GM18909 (cell line): Measurements from ENCODE around the gene PDZD2.

Experiments used
- ATAC-seq: cut with Tn5 transposase; IDR thresholded peaks from one replicate; pipeline ENCODE4 v1.9.1; 2021; ENCODE audit warnings: mild to moderate bottlenecking; ENCODE audit not compliant: unreplicated experiment, poor library complexity

The PDZD2 gene

DNA sequence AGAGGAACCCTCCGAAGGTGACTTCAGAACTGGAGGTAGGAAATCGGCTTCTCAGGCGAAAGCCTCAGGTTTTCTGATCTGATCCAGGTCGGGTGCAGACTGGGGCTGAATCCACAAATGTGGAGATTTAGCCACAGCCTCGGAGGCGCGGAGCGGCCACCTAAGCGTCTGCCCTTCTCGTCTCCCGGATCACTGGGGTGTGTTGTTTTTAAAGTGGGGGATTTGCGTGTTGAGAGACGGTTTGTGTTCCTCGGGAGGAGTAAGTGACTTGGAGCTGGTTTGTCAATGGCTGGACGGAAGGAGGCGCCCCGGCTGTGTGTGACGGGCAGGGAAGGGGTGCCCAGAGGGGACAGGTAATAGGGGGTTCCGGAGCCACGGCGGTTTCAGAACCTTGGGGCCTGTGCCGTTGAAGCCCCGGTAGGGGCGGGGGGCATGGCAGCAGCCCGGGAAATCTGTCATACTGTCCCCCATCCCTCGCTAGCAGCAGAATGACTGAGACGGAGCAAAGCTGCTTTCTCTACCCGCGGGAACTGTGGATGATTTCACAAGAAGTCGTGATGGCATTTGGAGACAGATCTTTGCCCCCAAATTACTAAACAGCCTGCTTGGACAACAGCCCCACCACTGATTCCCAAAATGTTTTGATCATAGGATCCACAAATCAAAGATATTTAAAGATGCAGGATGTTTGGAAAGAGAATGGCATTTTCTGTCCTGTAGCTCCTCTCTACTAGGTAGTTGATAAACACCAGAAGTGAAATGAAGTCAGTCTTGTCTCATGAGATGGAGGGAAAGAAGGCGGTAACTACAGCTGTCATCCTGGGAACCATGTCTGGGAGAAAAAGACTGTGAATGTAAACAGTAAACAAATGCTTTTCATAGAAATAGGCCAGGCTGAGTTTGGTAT is 216.5 kb downstream of the PDZD2 start:
- ATAC-seq: no peak

DNA sequence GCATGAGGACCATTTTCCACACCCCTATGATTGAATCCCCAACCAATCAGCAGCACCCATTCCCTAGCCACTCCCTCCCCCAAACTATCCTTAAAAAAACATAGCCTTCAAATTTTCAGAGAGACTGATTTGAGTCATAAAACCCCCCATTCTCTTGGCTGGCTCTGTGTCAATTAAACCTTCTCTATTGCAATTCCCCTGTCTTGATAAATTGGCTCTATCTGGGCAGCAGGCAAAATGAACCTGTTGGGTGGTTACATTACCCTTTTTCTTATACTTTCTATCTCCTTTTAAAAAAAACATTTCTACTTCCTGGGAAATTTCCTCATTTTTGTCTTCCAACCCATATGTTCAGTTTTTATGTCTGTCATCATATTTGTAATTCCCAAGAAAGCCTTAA is 220.2 kb downstream of the PDZD2 start:
- ATAC-seq: no peak

DNA sequence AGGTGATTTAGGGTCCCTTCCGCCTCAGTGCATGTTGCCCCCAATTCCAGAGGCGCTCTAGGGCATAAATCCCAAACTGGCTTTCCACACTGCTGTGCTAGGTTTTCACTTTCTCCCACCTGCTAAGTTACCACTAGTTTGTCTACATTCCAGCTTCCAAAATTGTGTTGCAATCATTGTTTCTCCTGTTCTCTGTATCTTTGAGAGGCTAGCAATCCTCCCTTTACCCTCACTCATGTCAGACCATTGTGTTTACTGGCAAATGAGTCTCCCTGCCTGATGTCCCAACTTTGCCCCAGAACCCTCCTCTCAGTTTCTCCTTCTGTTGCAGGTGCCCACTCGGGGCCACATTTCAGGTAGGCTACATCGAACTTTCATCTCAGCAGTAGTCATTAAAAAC is 221.3 kb downstream of the PDZD2 start:
- ATAC-seq: no peak

DNA sequence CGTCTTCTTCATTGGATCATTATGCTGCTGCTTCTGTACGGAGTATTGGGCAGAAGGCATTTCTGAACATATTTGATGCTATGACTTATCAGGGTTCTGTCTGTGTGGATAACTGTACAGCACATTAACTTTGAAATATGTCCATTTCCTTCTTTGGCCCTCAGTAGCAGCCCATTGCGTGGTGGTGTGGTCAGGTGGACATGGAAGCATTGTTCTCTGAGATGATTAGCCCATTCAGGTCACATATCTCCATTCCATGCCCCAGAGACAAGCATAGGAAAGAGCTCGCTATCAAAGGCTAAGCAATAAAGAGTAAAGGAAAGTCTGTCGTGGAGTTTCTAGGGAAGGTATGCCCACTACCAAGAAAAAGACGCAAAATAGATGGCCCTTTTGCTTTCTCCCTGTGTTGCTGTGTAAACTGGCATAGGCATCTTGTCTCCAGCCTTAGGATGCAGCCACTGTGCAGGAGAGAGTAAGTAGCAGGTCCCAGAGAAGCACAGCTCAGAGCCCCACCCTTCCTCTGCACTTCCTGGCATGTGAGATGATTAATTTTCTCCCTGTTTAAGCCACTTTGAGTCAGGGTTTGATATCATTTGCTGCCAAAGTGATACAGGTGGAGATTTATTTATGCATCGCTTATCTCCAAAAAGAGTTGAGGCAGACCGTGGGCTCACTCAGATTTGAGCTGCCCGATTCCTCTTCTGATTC is 221.9 kb downstream of the PDZD2 start:
- ATAC-seq: no peak

DNA sequence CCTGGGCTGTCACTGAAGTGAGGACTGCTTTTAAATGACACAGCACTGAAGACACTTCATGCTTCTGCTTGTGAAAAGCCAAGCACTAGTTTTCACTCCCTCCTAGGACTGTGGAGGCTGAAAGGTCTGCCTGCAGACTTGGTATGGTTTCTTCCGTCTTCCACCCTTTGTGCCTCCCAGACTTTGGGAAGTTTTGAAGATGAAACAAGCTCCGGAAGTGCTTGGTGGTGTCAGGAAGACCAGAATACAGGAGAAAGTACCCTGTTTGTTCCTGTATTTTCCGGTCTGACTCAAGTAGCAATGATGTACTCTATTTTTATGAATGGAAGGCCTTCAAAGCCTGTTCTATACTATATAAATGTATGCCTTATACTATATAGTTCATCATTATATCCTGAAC is 222.7 kb downstream of the PDZD2 start:
- ATAC-seq: no peak

DNA sequence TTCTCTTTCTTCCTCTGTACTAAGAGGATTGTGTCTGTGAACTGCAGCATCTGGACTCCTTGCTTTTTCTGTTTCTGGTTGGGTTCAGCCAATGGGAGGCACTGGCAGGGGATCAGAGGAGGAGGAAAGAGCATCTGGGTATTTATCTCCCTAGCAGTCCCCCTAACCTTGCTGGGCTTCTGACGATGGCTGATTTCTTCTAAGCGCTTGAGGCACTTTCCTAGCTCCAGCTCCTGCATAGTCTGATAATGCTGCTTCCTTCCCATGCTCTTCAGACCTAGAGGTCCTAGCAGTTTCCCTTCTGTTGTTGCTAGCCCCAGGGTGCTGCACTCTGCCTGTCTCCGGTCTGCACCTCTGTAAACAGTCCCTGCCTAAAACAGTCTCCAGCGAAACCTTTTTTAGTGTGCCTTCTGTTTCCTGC is 225.1 kb downstream of the PDZD2 start:
- no peak for ATAC-seq

DNA sequence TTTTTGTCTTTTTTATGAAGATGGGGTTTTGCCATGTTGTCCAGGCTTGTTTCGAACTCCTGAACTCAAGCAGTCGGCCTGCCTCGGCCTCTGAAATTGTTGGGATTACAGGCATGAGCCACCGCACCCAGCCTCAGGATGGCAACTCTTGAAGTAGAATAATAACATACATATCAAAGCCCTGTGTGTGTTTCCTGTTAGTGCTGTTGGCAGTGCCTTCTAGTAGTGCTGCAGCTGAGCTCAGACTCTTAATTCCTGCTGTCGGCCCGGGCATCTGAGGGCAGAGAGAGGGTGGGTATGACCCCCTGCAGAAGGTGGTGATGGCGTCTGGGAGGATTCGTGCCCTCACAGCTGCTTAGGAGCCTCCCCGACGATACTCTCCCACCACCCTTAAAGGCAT is 227.2 kb downstream of the PDZD2 start:
- no peak for ATAC-seq

DNA sequence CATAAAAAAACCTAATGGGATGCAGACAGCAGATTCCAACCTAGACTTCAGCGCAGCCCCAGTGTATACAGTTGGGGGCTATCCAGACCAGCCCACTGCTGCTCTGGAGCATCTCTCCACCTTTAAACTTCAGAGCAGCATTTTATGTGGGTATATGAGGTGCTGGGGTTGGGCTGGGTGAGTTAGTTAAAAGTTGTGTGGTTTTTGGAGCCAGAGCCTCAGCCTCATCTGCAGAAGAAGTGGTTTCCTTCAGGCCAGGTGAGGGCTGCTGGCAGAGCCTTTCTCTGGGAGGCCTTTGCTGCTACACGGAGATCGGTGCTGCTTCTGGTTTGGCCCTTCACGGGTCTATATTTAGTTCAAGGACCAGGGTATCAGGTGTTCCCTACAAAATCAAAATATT is 228.3 kb downstream of the PDZD2 start:
- no peak for ATAC-seq

DNA sequence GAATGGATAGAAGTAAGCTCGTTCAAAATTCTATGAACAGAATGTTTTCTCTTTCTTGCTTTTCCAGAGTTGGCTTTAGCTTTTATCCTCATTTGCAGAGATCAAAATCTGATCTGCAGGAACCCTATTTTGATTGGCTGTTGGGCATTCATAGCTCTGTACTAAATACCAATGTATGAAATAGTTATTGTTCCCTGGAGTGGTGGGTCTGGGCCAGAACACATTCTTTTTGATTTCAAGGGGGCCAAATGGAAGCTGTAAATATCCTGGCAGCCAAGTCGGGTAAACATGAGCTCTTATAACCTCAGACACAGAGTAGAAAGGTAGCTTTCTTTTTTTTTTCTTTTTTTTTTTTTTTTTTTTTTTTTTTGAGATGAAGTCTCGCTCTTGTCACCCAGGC is 241.5 kb downstream of the PDZD2 start:
- no peak for ATAC-seq

DNA sequence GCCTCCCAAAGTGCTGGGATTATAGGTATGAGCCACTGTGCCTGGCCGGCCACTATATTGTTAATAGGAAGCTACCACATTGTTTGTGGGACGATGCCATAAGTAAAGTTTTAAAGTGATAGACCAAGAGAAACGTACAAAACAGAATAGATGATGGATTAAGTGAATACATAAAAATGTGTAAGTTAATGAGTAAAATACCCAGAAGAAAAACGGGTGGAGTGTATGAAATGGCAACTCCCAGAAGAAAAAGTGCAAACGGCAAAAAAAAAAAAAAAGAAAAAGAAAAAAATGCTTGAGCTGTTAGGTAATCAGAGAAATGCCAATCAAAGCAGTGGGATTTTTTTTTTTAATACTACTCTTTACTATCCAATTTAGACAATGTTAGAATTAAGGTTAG is 246.0 kb downstream of the PDZD2 start:
- no peak for ATAC-seq

DNA sequence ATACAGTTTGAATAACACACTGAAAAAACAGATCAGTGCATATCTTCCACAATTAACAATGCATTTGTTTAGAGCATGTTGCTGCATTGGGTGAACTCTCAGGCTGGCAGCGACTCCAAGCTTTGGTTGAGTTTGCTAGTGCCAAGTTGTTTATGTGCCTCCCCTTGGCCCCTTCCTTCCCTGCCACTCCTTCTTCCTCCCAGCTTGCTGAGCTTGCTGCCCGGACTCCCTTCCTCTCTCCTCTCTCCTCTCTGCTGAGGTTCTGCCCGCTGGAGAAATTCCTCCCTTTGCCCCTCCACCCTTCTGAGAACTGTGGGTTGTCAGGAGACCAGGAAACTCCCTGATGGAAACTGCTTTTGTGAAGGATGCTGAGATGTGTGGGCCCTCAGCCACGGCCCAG is 247.3 kb downstream of the PDZD2 start:
- ATAC-seq: no peak

DNA sequence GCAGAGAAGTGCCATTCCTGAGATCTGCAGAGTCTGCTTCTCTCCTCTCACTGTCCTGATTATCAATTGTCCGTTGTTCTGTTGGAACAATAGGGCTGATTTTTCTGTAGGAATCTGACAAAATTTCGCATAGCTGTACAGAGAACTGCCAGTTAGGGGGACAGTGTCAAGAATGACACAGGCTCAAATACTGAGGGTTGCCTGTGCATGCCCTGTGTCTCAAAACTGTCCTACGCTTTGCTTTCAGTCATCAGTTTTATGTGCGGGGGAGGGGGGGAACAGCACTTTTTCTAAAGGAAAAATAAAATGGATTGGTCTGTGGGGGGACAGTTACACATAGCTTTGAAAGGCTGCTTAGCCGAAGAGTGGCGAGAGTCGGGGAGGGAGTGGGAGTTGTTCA is 248.6 kb downstream of the PDZD2 start:
- no peak for ATAC-seq

DNA sequence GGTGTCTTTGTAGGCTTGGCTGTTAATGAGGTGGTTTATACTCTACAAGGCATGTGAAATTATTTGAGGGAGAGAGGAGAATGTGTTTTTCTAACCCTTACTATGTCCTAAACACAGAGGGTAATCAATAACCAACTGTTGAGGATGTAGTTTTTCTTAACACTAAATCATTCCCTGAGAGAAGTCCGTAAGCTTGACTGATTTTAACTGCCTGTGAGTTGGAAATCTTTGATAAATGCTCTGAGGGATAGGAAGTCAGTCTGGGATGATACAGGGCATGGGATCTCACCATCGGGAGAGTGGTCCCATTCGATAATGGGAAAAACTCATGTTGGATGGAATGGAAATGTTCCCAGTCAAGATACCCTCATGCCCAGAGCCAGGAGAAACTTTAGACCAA is 249.6 kb downstream of the PDZD2 start:
- ATAC-seq: no peak

DNA sequence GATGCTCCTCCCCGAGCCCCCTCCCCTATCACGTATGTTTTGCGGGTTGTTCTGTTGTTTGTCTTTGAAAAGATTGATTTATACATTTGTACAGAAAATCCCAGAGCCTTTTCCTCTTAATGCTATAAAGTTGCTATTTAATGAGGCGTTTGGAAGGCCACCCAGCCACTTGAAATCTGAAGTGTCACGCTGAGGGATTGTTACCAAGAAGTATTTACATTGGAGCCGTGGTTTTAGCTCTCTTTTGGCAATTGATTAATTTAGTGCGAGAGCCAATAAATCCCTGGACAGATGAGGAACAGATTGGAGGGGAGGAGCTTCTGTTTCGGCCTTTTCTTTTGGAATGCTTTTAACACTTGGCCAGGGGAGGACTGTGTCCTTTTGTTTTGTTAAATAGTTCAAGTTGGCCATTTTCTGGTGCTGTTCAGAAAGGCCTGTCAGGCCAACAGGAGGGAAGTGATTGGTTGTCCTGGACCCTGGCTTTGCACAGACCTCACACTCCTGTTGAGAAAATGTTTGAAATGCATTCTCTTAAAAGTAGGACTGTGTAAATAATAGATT is 250.2 kb downstream of the PDZD2 start:
- ATAC-seq: no peak

DNA sequence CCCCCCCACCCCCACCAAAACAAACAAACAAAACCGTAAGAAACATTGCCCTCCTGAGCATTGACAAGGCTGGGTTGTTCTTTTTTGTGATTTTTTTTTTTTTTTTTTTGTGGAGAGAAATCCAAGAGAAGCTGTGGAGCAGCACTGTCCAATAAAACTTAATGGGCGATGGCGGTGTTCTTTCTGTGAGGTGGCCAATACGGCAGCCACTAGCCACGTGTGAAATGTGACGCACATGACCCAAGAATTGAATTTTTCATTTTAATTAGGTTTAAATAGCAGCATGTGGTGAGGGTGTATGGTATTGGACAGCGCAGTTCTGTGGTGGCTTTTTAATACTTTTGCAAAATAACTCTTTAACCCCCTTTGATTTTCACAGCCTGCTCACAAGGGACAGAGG is 251.1 kb downstream of the PDZD2 start:
- no peak for ATAC-seq

DNA sequence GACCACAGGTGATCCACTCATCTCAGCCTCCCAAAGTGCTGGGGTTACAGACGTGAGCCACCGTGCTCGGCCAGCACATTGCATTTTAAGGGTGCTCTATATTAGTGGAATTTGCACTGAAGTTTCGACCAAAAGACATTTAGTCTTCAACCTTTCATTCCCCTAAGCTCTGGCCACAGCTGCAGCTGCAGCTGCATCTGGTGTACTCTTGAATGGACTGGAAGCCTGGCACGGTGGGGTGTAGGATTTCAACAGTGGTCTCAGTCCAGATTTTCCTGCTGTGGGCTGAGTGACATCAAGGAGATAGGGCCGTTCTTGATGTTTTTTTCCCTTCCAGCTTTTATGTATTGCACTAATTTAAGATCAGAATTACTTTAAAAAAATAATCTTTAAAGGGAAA is 255.2 kb downstream of the PDZD2 start:
- no peak for ATAC-seq

DNA sequence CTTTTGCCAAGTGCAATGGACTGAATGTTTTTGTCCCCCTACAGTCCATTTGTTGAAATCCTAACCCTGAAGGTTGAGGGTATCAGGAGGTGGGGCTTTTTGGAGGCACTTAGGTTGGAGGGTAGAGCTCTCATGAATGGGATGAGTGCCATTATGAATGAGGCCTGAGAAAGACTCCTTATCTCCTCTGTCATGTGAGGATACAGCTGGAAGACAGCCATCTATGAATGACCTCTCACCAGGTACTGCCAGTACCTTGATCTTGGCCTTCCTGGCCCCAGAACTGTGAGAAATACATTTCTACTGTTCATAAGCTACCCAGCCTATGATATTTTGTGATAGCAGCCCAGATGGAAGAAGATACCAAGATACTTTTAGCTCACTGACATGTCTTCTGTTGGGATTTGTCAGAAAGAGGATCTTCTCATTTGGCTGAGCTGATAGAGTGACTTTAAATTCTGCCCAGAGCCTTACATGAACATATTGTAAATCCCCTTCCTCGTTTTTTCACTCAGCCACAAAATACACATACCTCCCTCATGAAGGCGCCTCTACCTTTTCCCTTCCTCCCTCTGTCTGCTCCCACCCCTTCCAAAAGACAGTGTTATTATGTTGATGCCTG is 256.4 kb downstream of the PDZD2 start:
- no peak for ATAC-seq

DNA sequence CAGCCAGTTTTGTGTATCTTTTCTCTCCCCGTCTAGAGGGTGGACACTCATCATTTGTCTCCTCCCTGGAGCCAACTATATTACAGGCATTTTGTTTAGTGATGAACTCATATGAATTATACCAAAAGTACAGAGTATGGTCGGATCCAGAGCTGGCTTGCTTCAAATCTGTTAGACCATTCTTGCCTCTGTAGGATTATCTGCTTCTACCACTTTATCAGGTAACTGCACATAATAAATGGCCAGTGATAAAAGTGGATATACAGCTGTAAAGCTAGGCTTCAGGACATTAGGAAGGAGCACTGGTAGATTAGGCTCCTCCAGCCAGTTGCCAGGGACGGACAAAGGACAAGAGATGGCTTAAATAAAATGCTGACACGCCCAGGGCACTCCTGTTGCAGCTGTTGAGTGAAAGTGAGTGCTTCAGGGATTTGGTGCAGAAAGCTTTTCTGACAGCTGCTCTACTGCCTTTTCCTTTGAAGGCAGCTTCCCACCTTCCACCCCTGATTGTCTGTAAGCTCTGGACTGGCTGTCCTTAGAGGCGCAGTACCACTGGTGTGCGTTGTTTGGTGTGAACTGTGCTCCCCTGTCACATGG is 259.2 kb downstream of the PDZD2 start:
- ATAC-seq: no peak

DNA sequence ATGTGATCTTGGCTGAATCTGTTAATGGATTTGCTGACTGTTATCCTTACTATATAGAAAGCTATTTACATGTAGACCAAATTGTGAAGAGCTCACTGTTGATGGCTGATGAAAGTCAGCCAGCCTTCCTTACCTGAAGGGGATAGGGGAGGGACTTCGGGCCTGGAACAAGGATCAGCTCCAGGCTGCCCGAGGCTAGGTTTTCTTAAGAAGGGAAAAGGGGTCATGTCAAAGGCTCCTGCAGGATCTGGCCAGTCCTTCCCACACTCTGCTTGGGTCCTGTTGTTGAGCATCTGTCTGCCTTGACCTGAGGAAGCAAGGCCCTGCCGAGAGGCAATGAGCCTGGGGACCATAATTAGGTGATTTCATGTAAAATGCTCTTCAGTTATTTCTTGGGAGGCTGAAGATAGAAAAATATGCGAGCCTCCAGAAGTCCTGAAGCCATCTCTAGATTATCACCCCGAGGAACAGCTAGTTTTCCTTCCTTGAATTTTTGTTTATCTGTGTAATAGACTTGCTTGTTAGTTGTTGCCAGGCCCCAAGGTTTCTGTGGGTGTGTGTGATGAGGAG is 261.4 kb downstream of the PDZD2 start:
- ATAC-seq: no peak

DNA sequence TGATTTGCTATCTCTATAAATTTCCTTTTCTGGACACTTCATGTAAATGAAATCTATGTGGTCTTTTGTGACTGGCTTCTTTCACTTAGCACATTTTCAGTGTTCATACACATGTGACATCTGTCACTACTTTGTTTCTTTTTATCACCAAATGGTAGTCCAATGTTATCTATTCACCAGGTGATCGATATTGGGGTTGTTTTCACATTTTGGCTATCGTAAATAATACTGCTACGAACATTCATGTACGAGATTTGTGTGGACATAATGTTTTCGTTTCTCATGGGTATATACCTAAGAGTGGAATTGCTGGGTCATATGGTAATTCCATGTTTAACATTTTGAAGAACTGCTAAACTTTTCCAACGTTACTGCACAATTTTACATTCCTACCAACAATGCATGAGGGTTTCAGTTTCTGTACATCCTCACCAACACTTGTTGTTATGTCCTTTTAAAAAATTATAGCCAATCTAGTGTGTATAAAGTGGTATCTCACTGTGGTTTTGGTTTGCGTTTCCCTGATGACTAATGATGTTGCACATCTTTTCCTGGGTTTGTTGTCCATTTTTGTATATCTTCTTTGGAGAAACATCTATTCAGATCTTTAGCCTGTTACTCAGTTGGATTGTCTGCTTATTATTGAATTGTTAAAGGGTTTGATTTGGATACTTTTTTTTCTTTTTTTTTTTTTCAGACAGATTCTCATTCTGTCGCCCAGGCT is 263.0 kb downstream of the PDZD2 start:
- no peak for ATAC-seq
